ENCODE data around the gene AMFR. TPM values are rescaled to one million over a fixed set of nuclear protein-coding genes. Genes with fewer than 3 reads are reported as not detected.

AMFR gene
- total and polyA plus RNA-seq, 2 of the 8 experiments (the other 6 are each of a cell fraction or from before 2014, with no cell fraction given), result 18.6 to 21.7 TPM

DNA sequence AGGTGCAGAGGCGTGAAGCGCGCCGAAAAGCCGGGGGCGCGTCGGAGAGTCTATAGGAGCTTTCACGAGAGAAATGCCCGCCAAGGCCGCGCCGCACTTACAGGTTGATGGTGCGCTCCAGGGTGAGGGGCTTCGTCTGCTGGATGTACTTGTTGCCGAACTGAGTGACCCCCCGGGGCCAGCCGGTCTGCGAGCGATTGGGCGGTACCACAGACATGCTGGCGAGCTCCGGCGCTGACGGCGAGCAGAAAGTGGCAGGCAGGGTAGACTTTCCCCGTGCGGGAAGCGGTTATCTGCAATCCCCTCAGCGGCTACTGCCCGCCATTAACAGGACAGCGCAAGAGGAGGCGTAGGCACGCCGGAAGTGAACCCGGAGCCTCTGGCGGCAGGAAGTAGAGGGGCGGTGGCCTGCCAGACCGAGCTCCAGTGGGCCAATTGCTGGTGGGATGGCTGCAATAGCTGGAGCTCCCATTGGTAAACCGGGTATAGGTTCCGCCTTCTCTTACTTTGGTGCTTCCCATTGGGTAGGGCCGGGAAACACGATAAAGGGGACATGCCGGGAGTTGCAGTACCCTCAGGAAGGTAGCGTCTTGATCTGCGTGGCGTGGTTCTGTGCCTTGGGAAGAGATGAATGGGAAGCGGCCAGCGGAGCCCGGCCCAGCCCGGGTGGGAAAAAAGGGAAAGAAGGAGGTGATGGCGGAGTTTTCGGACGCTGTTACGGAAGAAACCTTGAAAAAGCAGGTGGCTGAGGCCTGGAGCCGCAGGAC, 25.8 kb upstream of the AMFR start, which contains the start of the genes NUDT21 and OGFOD1 (continued):
- TF ChIP-seq, protein P1, sequence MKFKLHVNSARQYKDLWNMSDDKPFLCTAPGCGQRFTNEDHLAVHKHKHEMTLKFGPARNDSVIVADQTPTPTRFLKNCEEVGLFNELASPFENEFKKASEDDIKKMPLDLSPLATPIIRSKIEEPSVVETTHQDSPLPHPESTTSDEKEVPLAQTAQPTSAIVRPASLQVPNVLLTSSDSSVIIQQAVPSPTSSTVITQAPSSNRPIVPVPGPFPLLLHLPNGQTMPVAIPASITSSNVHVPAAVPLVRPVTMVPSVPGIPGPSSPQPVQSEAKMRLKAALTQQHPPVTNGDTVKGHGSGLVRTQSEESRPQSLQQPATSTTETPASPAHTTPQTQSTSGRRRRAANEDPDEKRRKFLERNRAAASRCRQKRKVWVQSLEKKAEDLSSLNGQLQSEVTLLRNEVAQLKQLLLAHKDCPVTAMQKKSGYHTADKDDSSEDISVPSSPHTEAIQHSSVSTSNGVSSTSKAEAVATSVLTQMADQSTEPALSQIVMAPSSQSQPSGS (IDR thresholded peaks at IDR 0.05; ENCODE audit: low read length), result no peak
- TF ChIP-seq CEBPB (IDR thresholded peaks at IDR 0.05; ENCODE audit: low read depth, low read length) (no peak), CBX5 (IDR thresholded peaks at IDR 0.05; ENCODE audit: low read depth, low read length) (no peak), JUND (IDR thresholded peaks at IDR 0.05; ENCODE audit: low read length) (no peak), EZH2 (IDR thresholded peaks at IDR 0.05; ENCODE audit: low read depth, low read length, severe bottlenecking) (no peak), KDM4A (IDR thresholded peaks at IDR 0.05; ENCODE audit: low read depth, low read length, severe bottlenecking) (peak; percentile 64), ASH2L (IDR thresholded peaks at IDR 0.05; ENCODE audit: low read length) (peak; percentile 99), NANOG (IDR thresholded peaks at IDR 0.05; ENCODE audit: insufficient read depth, low read depth, low read length, poor library complexity, severe bottlenecking) (no peak), SUZ12 (IDR thresholded peaks at IDR 0.05; ENCODE audit: low read length) (no peak), RFX5 (IDR thresholded peaks at IDR 0.05; ENCODE audit: borderline replicate concordance, low read depth, low read length) (no peak), POLR2AphosphoS5 (IDR thresholded peaks at IDR 0.05; ENCODE audit: low read depth, low read length) (peak; percentile 55; the same call in 1 of the 2 replicates), SP2 (IDR thresholded peaks at IDR 0.05; ENCODE audit: low read length) (peak; percentile 69), CREB1 (IDR thresholded peaks at IDR 0.05) (peak; percentile 30), TAF1 (IDR thresholded peaks at IDR 0.05; ENCODE audit: low read depth, low read length) (peak; percentile 87), KDM5A (IDR thresholded peaks at IDR 0.05; ENCODE audit: low read length) (no peak; the same call in none of the 2 replicates), PHF8 (conservative IDR thresholded peaks at IDR 0.05; ENCODE audit: low read depth, low read length) (peak; percentile 79), TBP (IDR thresholded peaks at IDR 0.05; ENCODE audit: low read depth, low read length) (peak; percentile 68)
- TF ChIP-seq, protein P2, sequence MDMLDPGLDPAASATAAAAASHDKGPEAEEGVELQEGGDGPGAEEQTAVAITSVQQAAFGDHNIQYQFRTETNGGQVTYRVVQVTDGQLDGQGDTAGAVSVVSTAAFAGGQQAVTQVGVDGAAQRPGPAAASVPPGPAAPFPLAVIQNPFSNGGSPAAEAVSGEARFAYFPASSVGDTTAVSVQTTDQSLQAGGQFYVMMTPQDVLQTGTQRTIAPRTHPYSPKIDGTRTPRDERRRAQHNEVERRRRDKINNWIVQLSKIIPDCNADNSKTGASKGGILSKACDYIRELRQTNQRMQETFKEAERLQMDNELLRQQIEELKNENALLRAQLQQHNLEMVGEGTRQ (IDR thresholded peaks at IDR 0.05; ENCODE audit: low read length), result no peak
